Activated naive CD8-positive, alpha-beta T cell treated with anti-CD3 and anti-CD28 coated beads, Interleukin-2, amount 50 U/mL, for 16 hours (primary cell): ENCODE data around the gene TEX14.
"Not testable (repeated sequence)": the region's sequence is repeated elsewhere in the genome, so short reads cannot be mapped to it uniquely, and the experiment has no call there.

ENCODE experiments used
- DNase-seq: peaks from one replicate; pipeline ENCODE4 v3.0.0-alpha.2; 2020; ENCODE audit warnings: low read depth, low spot score

Gene TEX14

DNA sequence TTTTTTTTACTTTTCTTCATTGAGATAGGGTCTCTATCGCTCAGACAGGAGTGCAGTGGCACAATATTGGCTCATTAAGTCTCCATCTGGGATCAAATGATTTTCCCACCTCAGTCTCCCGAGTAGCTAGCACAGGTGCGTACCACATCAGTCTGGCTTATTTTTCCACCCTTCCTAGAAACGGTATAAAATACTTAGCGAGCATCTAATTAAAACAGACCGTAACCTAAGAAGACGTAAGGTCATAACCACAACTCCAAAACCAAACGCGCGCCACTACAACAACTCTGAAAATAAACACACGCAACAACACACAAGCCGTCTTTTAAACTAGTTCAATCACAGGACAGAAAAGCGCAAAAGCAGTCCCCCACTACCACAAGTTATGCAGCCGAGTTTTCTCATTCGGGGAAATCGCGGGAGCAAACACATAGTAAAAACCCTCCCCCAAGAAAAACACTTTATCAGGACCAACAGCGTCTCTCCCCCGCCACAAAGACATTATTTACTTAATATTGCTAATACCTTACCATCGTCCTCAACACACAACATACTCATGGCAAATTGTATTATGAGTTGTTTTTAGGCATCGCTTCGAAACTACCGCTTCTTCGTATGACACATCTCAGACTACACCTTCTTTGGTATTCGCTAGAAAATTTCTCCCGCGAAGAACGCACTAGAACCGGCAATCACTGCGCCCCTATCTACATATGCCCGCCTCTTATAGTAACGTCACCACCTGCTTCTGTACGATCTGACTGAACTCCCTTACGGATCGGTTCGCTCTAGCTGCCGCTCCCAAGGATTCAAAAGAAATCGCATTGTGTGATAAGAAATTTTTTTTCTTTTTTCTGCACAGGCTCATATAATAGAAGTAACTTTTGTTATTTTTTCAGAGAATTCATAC lies 32.8 kb downstream of the TEX14 start:
- peak; percentile 51 for DNase-seq

GRCh38 chr17:58657962-58658803 lies 33.7 kb downstream of the TEX14 start:
- not testable (repeated sequence) for DNase-seq

GRCh38 chr17:58648236-58648635 lies 43.6 kb downstream of the TEX14 start:
- DNase-seq: no peak

DNA sequence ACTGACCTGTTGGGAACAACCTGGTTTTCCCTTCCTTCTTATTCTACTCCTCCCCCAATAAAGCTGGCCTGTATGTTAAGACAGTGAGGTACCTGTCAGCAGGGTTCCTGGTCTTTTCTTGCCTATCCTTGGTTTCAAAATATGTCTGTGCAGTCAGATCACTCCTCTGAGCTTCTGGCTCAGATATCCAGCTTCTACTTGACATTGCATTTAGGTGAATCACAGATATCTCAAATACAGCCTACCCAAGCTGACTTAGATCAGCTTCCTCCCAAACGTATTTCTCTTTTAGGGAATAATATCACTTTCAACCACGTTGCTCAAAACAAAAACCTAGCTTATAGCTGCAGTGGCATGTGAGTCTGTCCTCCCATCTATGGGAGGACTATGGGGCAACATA lies 48.7 kb downstream of the TEX14 start:
- DNase-seq: no peak

DNA sequence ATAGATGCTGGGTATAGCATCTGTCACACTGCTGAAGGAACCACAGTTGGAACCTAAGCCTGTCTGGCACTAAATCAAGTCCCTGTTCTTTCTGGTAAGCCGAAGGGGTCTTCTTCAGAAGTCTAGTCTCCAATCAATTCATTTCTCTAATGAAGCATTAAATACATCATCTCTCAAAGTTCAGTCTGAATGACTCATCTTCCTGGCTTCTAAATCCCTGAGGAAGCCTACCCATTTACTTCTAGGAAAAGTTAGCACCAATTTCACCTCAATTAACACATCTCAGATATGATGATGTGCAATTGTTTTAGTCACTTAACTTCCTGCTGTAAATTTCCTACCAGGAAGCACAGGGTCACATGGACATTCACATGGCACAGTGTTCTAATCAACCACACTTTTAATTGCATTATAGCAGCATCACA lies 49.9 kb downstream of the TEX14 start:
- no peak for DNase-seq

DNA sequence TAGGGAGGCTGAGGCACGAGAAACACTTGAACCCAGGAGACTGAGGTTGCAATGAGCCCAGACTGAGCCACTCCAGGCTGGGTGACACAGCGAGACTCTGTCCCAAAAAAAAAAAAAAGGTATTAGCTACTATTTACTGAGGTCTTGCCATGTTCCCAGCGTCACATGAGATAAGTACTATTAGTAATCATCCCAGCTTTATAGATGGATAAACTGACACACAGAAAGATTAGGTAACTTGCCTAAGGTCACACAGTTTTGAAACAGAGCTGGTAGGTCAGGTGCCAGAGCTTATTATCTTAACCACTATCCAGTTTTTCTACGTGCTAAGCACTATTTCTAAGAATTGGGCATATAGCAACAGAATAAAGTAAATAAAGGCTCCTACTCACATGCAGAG lies 51.6 kb downstream of the TEX14 start:
- DNase-seq: no peak

DNA sequence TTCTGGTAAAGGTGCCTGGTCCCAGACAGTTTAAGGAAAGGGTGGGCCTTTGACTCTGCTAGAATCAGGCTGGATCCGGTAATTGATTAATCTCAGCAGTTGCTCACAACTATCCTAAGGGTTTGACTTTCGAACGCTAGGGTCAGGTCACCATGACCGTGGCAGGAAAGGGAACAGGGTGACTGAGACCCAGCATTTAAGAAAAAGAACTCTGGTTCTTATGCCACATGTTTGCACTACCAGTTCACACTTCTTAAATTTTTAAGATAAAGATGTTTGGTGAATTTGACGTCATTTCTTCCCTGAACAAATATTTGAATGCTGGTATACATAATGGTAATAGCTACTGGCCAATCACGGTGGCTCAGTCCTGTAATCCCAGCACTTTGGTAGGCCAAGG lies 52.2 kb downstream of the TEX14 start:
- no peak for DNase-seq

DNA sequence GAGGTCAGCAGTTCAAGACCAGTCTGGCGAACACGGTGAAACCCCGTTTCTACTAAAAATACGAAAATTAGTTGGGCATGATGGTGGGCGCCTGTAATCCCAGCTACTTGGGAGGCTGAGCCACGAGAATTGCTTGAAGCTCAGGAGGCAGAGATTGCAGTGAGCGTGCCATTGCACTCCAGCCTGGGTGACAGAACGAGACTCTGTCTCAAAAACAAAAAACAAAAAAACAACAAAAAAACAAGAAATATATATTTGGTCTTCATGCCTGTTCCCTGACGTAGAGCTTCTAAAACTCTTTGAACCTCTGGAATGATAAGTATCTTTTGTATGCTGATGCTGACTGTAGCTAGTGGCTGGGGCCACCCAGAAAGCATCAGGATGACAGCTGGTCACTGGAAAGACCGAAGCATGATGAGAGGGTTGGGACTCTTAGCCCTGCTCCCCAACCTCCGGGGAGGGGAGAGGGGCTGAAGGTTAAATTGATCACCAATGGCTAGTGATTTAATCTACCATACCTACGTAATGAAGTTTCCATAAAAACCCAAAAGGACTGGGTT lies 54.8 kb downstream of the TEX14 start:
- DNase-seq: no peak

DNA sequence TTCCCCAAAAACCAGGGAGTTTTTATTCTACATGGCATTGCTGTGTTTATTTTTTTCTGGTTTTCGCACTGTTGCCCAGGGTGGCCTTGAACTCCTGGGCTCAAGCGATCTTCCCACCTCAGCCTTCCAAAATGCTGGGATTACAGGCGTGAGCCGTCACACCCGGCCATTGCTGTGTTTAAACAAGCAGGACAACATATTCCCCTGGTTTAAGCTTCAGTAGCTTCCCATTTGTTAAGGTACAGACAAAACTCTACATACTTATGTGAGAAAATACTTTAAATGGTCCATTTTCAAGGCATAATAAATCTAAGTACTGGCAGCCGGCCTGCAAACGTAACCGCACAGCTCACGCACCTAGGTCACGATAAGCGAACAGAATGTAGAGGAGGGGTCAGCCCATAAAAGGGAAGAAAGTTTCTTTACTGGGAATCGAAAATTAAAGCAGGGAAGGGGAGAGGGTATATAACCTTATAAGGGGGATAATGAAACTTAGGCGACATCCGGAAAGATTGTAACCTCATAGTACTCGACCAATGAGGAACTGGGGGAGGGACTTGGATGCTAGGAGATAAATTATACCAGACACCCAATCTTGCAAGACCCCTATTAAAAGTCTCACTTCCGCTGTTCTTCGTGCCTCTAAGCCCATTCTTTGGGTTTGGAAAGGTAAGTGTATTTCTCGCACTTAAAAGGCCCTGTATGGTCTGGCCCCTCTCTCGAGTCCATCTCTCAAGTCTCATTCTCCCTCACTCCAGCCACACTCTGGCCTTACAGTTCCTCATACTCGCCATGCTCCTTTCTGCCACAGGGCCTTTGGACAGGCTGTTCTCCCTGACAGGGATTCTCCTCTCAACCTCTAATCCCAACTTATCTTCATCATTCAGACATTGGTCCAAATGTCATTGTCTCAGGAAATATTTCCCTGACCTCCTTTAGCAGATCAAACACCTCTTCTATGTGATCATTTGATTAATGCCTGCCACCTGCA lies 59.2 kb downstream of the TEX14 start:
- no peak for DNase-seq

DNA sequence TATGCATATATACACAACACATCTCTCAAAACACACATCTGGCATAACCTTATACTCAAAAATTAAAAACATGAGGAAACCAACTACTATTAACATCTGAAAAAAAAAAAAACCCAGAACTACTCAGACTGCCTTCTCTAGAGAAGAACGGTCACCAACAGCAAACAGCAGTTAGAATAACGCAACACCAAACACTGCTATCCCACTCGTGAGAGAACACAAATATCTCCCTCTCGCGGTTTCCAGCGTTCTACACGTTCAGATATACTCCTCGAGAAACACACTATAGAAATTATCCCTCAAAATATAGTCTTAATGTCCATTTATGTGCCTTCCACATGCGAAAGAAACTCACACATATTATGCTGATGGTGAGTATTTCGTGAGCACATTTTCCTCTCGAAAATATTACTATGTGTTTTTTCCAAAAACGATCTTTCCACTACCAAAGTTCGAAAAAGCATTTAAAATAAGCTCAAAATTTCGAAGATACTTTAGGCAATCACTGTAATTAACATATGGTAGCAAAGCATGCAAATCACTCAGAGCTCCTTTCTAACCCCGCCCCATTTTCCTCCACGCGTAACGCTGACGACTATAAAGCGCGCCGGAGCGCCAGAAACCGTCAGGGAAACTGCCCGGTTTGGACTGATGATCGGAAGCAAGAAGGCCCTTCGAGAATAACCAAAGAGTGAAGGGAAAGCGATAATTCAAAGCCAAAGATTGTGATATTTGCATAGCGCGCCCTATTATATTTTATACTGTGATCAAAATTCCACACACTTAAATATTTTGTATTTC lies 60.1 kb downstream of the TEX14 start:
- DNase-seq: peak; percentile 82

DNA sequence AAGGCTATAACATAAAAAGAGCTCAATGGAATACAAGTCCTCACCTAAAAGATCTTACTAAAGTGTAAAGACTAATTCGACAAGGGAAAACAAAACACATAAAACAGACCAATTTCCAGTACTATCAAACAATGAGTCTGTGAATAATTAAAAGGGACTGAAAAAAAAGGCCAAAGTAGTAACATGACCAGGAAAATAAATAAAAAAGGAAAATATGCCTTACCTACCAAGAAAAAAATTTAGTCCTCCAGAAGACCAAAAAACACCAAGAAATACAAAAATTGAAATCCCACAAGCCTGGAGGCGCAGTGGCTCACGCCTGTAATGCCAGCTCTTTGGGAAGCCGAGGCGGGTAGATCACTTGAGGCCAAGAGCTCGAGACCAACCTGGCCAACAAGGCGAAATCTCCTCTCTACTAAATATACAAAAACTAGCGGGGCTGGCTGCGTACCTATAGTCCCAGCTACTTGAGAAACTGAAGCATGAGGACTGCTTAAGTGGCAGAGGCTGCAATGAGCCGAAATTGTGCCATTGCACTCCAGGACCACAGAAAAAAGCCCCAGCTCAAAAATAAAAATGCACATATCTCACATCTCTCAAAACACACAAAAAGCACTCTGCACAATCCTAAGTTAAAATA lies 60.8 kb downstream of the TEX14 start:
- DNase-seq: peak; percentile 6

DNA sequence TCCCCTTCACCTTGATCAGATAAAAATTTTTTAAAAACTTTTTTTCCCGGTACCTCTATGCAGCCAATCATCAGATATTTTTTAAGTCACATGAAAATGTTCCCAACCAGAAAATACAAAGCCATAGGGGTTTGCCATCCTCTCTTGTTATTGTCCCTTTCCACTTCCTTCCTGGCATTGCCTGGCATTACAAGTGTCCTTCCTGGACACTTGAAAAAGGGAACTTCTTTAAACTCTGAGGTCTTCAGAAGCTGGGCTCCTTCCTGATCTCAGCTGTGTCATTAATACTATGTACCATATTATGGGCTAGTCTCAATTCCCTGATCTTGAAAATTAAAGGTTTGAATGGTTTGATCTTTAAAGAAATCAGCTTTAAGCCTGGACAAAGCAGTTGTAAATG lies 64.9 kb downstream of the TEX14 start:
- no peak for DNase-seq

DNA sequence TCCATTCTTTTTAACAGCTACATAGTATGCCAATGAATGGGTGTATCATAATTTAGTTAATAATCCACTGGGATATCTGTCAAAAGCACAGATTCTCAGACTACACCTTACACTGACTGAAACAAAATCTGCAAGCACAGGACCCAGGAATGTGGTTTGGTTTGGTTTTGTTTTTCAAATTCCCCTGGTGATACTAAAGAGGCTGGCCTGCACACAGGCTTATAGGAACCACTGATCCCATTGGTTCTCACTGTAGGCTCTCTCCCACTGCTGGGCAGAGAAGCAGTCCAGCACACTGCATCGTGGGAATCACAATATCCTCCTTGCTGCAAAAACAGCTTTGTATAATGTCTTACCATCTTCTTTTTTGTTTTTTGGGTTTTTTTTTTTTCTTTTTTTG lies 67.1 kb downstream of the TEX14 start:
- no peak for DNase-seq

DNA sequence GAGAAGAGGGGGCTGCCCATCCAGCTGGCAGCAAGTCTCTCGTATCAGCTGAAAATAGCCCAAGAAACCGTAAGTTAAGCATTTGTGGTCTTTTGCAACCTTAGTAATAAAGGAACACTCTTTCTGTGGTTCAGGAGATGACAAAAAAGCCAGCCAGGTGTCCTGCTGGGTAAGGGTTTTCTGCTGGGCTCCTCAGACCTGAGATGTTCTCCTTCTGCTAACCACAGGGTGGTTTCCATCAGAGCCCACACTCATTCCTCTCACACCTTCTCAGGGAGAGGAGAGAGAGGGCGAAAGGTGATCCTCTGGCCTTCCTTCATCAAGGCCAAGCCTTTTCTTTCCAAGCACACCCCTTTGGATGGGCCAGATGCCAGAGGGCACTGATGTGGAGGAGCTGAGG lies 70.7 kb downstream of the TEX14 start:
- no peak for DNase-seq

DNA sequence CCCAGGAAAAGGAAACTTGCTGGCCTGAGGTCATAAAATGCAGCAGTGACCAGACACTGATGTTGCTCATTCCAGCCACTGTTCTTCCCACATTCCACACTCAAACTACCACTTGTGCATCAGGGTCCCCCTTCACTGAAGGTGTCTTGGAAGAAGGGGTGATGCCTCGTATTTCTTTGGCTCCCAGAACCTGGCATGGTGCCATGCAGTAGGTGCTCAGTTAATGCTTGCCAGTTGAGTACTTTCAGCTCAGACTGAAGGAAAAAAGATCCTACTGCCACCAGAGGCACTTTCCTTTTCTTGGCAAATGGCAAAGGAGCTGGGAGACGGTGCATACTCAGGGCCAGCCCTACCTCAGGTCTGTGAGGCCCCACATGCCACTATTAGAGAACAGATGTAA lies 73.5 kb downstream of the TEX14 start:
- DNase-seq: no peak

GRCh38 chr17:58617563-58617962 lies 74.3 kb downstream of the TEX14 start:
- DNase-seq: no peak

GRCh38 chr17:58615768-58616659 lies 75.8 kb downstream of the TEX14 start:
- no peak for DNase-seq

GRCh38 chr17:58614859-58615459 lies 76.9 kb downstream of the TEX14 start:
- DNase-seq: no peak
